K562 (cell line): Measurements from ENCODE around the gene DNAJC17. TPM values are rescaled to one million over a fixed set of nuclear protein-coding genes. Genes with fewer than 3 reads are reported as not detected.
A peak's percentile ranks its signal among the peaks of the same experiment; 100 is the strongest.

Source experiments
- ATF1 ChIP-seq, 2 experiments: fragments of 450-650 bp in 1 of 2; IDR thresholded peaks; 2 replicates each; pipeline ENCODE4 v1.6.1; 2016; ENCODE audit warnings: missing compliant biosample characterization in 1 of 2, missing genetic modification characterization in 1 of 2
- CBFA2T2 ChIP-seq: fragments of 450-650 bp; conservative IDR thresholded peaks from 2 replicates; pipeline ENCODE4 v1.6.1; 2017; ENCODE audit warnings: mild to moderate bottlenecking
- CEBPB ChIP-seq: fragments of 450-650 bp; IDR thresholded peaks from 2 replicates; pipeline ENCODE4 v1.6.1; 2016; ENCODE audit warnings: missing genetic modification characterization, missing compliant biosample characterization
- EP400 ChIP-seq: fragments of 450-650 bp; IDR thresholded peaks from 2 replicates; pipeline ENCODE4 v1.6.1; 2017; ENCODE audit warnings: antibody characterized with exemption, mild to moderate bottlenecking, moderate library complexity
- HDAC1 ChIP-seq, 2 experiments: fragments of 450-650 bp; IDR thresholded peaks; 2 replicates each; pipeline ENCODE4 v1.6.1; 2016 to 2017; ENCODE audit warnings: inconsistent platforms in 1 of 2, mild to moderate bottlenecking in 1 of 2, moderate library complexity in 1 of 2
- HNRNPH1 ChIP-seq: fragments of 200-400 bp; formaldehyde crosslinking; optimal IDR thresholded peaks from 2 replicates; pipeline ENCODE3; 2017; ENCODE audit warnings: low read depth, mild to moderate bottlenecking, low read length, moderate library complexity
- MEIS2 ChIP-seq: fragments of 450-650 bp; IDR thresholded peaks from 2 replicates; pipeline ENCODE4 v1.6.1; 2014; ENCODE audit warnings: mild to moderate bottlenecking; ENCODE audit not compliant: partially characterized antibody
- MGA ChIP-seq: fragments of 450-650 bp; IDR thresholded peaks from 2 replicates; pipeline ENCODE4 v1.6.1; 2016; ENCODE audit warnings: mild to moderate bottlenecking, moderate library complexity
- POLR2AphosphoS5 ChIP-seq: IDR thresholded peaks from 2 replicates; pipeline ENCODE4 v1.6.1; 2011; ENCODE audit warnings: mild to moderate bottlenecking, low read depth, low read length, moderate library complexity; ENCODE audit not compliant: control insufficient read depth, insufficient read depth
- POLR3G ChIP-seq: IDR thresholded peaks from 2 replicates; pipeline ENCODE4 v1.6.1; 2011; ENCODE audit not compliant: insufficient read length, insufficient replicate concordance; ENCODE audit errors: extremely low read depth
- RHOXF2B ChIP-seq: fragments of 250-450 bp; sonication (Bioruptor Pico); conservative IDR thresholded peaks from 2 replicates; pipeline ENCODE4 v1.5.1; 2021
- SAP30 ChIP-seq: fragments of 200-600 bp; sonication (generic); IDR thresholded peaks from 2 replicates; pipeline ENCODE4 v1.6.1; 2012; ENCODE audit warnings: borderline replicate concordance, low read depth, mild to moderate bottlenecking, moderate library complexity, low read length, control low read depth, inconsistent platforms; ENCODE audit not compliant: insufficient read depth, poor library complexity, severe bottlenecking
- SETDB1 ChIP-seq: IDR thresholded peaks from one replicate; pipeline ENCODE4 v1.6.1; 2012; ENCODE audit warnings: low read length, control low read depth, inconsistent platforms
- TAF9B ChIP-seq: fragments of 450-650 bp; IDR thresholded peaks from 2 replicates; pipeline ENCODE4 v1.6.1; 2018; ENCODE audit warnings: mild to moderate bottlenecking; ENCODE audit not compliant: partially characterized antibody
- ZNF174 ChIP-seq: fragments of 250-450 bp; sonication (Bioruptor Pico); IDR thresholded peaks from 2 replicates; pipeline ENCODE4 v1.4.0; 2020; ENCODE audit warnings: mild to moderate bottlenecking
- ZNF217 ChIP-seq: sonication (generic); formaldehyde crosslinking; IDR thresholded peaks from 2 replicates; pipeline ENCODE4 v1.8.0; 2022; ENCODE audit warnings: mild to moderate bottlenecking, missing genetic modification reagents
- ZNF384 ChIP-seq: IDR thresholded peaks from 2 replicates; pipeline ENCODE4 v1.6.1; 2012; ENCODE audit warnings: low read depth, low read length, improper control_type of control experiment
- polyA plus RNA-seq, 8 experiments: library from polyadenylated mRNA; depleted of rRNA in 4 of 8; stranded (reverse) in 5 of 8; unstranded in 3 of 8; fragments of >200 nt; fragmentation: Nextera tagmentation in 2 of 8; fragmentation: Illumina TruSeq in 1 of 8; extraction: Ambion mirVana in 2 of 8; extraction: Trizol in 1 of 8; gene quantifications; 2 replicates each; pipeline versions ENCODE4 v1.2.1 to v1.2.3, GENCODE V29; 2011 to 2014; ENCODE audit warnings: inconsistent platforms in 1 of 8, missing spikeins in 1 of 8
- total RNA-seq, 7 experiments: library from RNA; depleted of rRNA in 6 of 7; stranded (reverse); fragments of >200 nt in 6 of 7; fragmentation: Illumina TruSeq in 2 of 7; extraction: Trizol in 2 of 7; gene quantifications; 2 replicates each; pipeline versions ENCODE4 v1.2.1 to v1.2.3, GENCODE V29; 2011 to 2021; ENCODE audit warnings: low replicate concordance in 1 of 7

Gene DNAJC17
- total and polyA plus RNA-seq, 9 of the 15 experiments (the other 6 are each of a cell fraction or from before 2014, with no cell fraction given): 2.4 to 79.4 (median 44.2) TPM

- peak; percentile 45; the same call in 1 of the 2 replicates for TF ChIP-seq MGA
- peak; percentile 63 for TF ChIP-seq ZNF384
- TF ChIP-seq HDAC1 (IDR thresholded peaks at IDR 0.05): no peak
- no peak for TF ChIP-seq EP400
- TF ChIP-seq SAP30: no peak
- TF ChIP-seq ZNF174 (CRISPR knock-in tag): no peak
- TF ChIP-seq CBFA2T2: 0 out of 2 replicates have a peak, but pooled peaks have one; percentile 20
- TF ChIP-seq ATF1 (CRISPR knock-in tag; IDR thresholded peaks at IDR 0.05): no peak
- no peak for TF ChIP-seq ATF1 (tag; IDR thresholded peaks at IDR 0.05)
- no peak for TF ChIP-seq SETDB1
- TF ChIP-seq TAF9B: peak; percentile 45
- TF ChIP-seq CEBPB (tag): peak; percentile 89
- no peak for TF ChIP-seq RHOXF2B
- no peak for TF ChIP-seq ZNF217 (CRISPR knock-in tag)
- no peak for TF ChIP-seq HNRNPH1
- no peak for TF ChIP-seq POLR3G
- peak; percentile 30 for TF ChIP-seq MEIS2
- peak; percentile 11; the same call in 1 of the 2 replicates for TF ChIP-seq POLR2AphosphoS5
These were observed 63.1 kb downstream of the DNAJC17 start (continued) for GRCh38 chr15:40743921-40744814.
